ENCODE results near the gene NAT8L.

DNA sequence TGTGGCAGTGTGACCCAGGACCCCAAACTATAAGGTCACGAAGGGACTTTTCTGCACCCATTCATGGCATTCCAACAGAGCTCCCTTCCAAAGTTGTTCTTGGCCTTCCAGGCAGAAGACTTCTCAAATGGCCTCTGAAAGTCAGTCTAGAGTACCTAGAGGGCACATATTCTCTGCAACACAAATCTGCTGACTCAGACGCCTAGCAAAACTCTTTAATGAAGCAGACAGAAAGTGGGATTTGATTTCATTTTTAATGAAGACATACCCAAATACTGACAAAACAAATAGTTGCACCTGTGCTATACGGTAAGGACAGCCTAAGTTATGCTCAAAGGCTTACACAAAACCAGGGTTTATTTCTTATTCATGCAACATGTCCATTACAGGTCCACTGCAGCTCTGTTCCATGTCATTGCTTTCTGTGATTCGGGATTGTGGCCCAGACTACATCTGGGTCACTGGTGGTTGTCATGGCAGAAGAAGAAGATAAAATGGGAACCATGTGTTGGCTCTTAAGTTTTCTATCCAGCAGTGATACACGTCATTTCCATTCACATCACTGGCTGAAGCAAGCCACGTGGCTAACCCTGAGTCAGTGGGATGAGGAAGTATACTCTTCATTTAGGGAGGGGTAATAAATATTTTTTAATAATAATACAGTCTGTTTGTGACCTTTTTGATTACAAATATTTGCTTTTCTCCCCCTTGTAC is 57.7 kb downstream of the NAT8L start:
- TF ChIP-seq, protein P1, sequence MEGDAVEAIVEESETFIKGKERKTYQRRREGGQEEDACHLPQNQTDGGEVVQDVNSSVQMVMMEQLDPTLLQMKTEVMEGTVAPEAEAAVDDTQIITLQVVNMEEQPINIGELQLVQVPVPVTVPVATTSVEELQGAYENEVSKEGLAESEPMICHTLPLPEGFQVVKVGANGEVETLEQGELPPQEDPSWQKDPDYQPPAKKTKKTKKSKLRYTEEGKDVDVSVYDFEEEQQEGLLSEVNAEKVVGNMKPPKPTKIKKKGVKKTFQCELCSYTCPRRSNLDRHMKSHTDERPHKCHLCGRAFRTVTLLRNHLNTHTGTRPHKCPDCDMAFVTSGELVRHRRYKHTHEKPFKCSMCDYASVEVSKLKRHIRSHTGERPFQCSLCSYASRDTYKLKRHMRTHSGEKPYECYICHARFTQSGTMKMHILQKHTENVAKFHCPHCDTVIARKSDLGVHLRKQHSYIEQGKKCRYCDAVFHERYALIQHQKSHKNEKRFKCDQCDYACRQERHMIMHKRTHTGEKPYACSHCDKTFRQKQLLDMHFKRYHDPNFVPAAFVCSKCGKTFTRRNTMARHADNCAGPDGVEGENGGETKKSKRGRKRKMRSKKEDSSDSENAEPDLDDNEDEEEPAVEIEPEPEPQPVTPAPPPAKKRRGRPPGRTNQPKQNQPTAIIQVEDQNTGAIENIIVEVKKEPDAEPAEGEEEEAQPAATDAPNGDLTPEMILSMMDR (IDR thresholded peaks at IDR 0.05): no peak
- TF ChIP-seq POLR2A (IDR thresholded peaks at IDR 0.05): no peak
